OCI-LY3 (cell line): ENCODE measurements around the gene SMARCA5.

Experiments used
- H2AFZ ChIP-seq: fragments of 200-600, 300-600 bp; shearing (Covaris generic); 2 replicates; pipeline ENCODE4 v1.6.0; 2014; ENCODE audit warnings: antibody characterized with exemption, low read depth, low read length
- H3K27ac ChIP-seq: fragments of 200-600, 300-600 bp; sonication (generic); 2 replicates; pipeline ENCODE4 v1.5.1; 2014; ENCODE audit warnings: mild to moderate bottlenecking, low read length, moderate library complexity, mixed read lengths
- H3K27me3 ChIP-seq: fragments of 200-600, 300-600 bp; sonication (generic); 2 replicates; pipeline ENCODE4 v1.6.1; 2014; ENCODE audit warnings: low read depth, low read length, mixed read lengths
- H3K36me3 ChIP-seq: fragments of 200-600, 300-600 bp; sonication (generic); replicated peaks from 2 replicates; pipeline ENCODE3; 2014; ENCODE audit warnings: low read depth, low read length, mixed read lengths
- H3K4me1 ChIP-seq: fragments of 300-600, 200-600 bp; sonication (generic); 2 replicates; pipeline ENCODE4 v1.6.1; 2014; ENCODE audit warnings: low read length, mixed read lengths
- H3K4me2 ChIP-seq: fragments of 200-600, 300-600 bp; sonication (generic); 2 replicates; pipeline ENCODE4 v1.6.1; 2014; ENCODE audit warnings: low read length, mixed read lengths
- H3K4me3 ChIP-seq: fragments of 300-600, 200-600 bp; sonication (generic); 2 replicates; pipeline ENCODE4 v1.5.1; 2014; ENCODE audit warnings: antibody characterized with exemption, mild to moderate bottlenecking, low read length, moderate library complexity
- H3K79me2 ChIP-seq: fragments of 300-600, 200-600 bp; shearing (Covaris generic); 2 replicates; pipeline ENCODE4 v1.6.1; 2014; ENCODE audit warnings: mild to moderate bottlenecking, low read length, mixed read lengths
- H3K9ac ChIP-seq: fragments of 300-600, 200-600 bp; shearing (Covaris generic); 2 replicates; pipeline ENCODE4 v1.6.0; 2014; ENCODE audit warnings: mild to moderate bottlenecking, low read length, moderate library complexity
- H3K9me3 ChIP-seq: fragments of 200-600, 300-600 bp; shearing (Covaris generic); 2 replicates; pipeline ENCODE4 v1.6.1; 2014; ENCODE audit warnings: low read length, mixed read lengths; ENCODE audit not compliant: insufficient read depth
- H4K20me1 ChIP-seq: fragments of 200-600, 300-600 bp; sonication (generic); 2 replicates; pipeline ENCODE4 v1.6.1; 2016; ENCODE audit warnings: low read length, mixed read lengths; ENCODE audit not compliant: insufficient read depth
- CTCF ChIP-seq: fragments of 200-600, 300-600 bp; sonication (generic); IDR thresholded peaks from 2 replicates; pipeline ENCODE4 v1.5.1; 2014; ENCODE audit warnings: antibody characterized with exemption, low read length, low read depth
- EZH2phosphoT487 ChIP-seq: fragments of 200-600 bp; shearing (Covaris generic); IDR thresholded peaks from 2 replicates; pipeline ENCODE4 v1.6.1; 2018; ENCODE audit warnings: antibody characterized with exemption, mixed run types, low read depth

The SMARCA5 gene

DNA sequence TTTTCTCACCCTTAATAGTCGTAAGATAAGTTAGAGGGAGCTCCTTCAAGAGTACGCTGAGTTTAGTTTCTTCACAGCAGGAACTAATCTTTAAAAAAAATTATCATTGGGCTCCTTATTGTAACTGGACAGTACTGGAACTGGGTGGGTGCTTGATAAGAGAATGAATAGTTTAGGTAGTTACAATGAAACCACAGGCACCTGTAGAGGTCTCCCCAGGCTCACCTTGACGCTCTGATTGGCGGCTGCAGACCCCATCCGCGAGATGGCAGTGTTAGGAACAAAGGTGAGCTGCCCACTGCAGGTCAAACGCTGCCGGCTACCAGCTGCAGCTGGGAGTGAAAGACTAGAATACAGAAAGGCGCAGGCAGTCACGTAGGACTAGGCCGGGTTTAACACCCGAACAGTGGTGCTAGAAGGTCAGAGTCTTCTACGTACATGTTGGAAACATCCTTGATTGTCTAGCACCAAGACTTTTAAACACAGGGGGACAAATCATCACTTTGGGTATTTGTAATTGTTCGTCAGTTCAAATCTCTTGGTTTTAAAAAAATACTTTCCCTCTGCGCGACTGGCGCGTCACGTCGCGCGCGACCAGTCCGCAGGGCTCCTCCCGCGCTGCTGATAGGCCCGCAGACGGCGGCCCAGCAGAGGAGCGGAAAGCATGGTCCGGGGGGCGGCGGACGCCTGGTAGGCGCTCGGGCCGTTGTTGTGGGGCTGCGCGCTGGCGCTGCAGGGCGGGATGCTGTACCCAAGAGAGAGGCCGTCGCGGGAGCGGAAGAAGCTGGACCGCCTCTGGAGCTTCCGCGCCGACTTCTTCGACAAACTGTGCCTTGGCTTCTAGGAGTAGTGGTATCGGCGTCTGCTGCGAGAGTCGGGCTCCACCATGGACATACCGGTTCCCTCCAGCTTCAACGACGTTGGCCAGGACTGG is 45.6 kb downstream of the SMARCA5 start:
- Histone ChIP-seq H3K4me2 (no peak overlapping the region), H3K4me3 (no peak overlapping the region)
- TF ChIP-seq CTCF, result peak; percentile 33
- TF ChIP-seq EZH2phosphoT487, result no peak

DNA sequence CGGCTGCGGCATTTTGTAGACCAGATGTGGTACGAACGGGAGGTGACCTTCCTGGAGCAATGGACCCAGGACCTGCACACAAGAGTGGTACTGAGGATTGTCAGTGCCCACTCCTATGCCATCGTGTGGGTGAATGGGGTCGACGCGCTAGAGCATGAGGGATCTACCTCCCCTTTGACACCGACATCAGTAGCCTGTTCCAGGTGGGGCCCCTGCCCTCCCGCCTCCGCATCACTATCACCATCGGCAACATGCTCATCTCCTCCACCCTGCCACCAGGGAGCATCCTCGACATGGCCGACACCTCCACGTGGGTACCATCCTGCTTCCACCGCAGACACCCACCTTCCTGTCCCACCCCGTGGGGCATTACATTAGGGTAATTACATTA is 46.2 kb downstream of the SMARCA5 start:
- Histone ChIP-seq H3K36me3 (peaks cover 27% of the 10 kb centered on the region), H3K27ac (no peak overlapping the region), H3K27me3 (no peaks in the 10 kb centered on the region), H3K4me3 (no peak overlapping the region), H3K79me2 (no peaks in the 10 kb centered on the region), H3K4me1 (peaks cover 9% of the 10 kb centered on the region), H2AFZ (no peak overlapping the region), H4K20me1 (peaks cover 7% of the 10 kb centered on the region), H3K4me2 (no peak overlapping the region), H3K9ac (no peak overlapping the region), H3K9me3 (no peaks in the 10 kb centered on the region)
- TF ChIP-seq EZH2phosphoT487, result no peak
- no peak for TF ChIP-seq CTCF

More for the DNA sequence above, 45.6 kb downstream of the SMARCA5 start:
- Histone ChIP-seq H3K79me2 (no peaks in the 10 kb centered on the region), H3K4me1 (peaks cover 15% of the 10 kb centered on the region), H3K36me3 (peaks cover 30% of the 10 kb centered on the region), H2AFZ (no peak overlapping the region), H4K20me1 (peaks cover 11% of the 10 kb centered on the region), H3K9me3 (no peaks in the 10 kb centered on the region), H3K27ac (no peak overlapping the region), H3K27me3 (no peaks in the 10 kb centered on the region), H3K9ac (no peak overlapping the region)

DNA sequence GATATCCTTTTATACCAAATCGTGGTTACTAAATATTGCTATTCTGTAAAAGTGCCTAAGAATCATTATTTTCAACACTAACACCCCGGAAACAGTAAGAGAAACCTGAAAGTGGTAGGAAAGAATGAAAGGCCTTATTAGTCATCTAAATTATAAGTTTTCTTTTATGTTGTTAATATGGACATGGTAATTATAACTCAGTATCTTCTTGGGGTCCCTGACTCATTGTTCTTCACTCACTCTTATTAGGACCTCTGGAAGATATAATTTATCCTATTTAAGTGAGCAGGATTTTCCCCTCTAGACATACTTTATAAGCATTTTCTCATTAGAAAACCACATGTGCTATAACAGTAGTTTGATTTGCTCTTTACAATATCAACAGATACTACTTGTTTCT is 51.0 kb downstream of the SMARCA5 start:
- Histone ChIP-seq H3K27ac (no peak overlapping the region), H3K4me3 (no peak overlapping the region)
- TF ChIP-seq CTCF, result no peak

DNA sequence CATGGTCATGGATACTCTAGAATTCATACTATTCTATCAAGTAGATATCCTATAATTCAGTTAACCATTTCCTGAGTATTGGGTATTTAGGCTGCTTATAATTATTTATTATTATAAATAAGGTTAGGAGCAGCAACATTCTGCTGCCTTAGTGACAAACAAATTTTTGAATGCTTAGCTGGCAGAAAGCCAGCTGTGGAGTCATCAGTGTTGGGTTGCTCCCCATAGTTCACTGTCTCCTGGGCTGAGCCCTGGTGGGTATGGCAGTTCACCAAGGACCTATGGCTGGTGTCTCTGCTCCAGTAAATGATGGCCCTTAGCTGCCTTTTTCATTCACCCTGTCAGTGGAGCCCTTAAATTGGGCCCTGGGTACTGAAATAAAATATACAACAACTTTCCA is 61.8 kb downstream of the SMARCA5 start:
- TF ChIP-seq CTCF, result no peak
- Histone ChIP-seq H3K4me2 (no peak overlapping the region), H3K36me3 (no peaks in the 10 kb centered on the region)

More for the DNA sequence above, 51.0 kb downstream of the SMARCA5 start:
- Histone ChIP-seq H3K36me3 (no peaks in the 10 kb centered on the region), H3K9me3 (no peaks in the 10 kb centered on the region), H3K4me1 (no peaks in the 10 kb centered on the region), H3K79me2 (no peaks in the 10 kb centered on the region), H3K9ac (no peak overlapping the region), H2AFZ (no peak overlapping the region), H3K27me3 (no peaks in the 10 kb centered on the region), H4K20me1 (no peaks in the 10 kb centered on the region), H3K4me2 (no peak overlapping the region)

More for the DNA sequence above, 61.8 kb downstream of the SMARCA5 start:
- Histone ChIP-seq H3K27me3 (0 out of 2 replicates have a peak, but pooled peaks cover 3% of the 10 kb centered on the region), H3K4me3 (no peak overlapping the region), H3K4me1 (no peaks in the 10 kb centered on the region), H3K27ac (no peak overlapping the region), H4K20me1 (no peaks in the 10 kb centered on the region), H3K9ac (no peak overlapping the region), H3K9me3 (no peaks in the 10 kb centered on the region), H2AFZ (no peak overlapping the region), H3K79me2 (no peaks in the 10 kb centered on the region)
